ENCODE data around the gene SMAD6. TPM values are rescaled to one million over a fixed set of nuclear protein-coding genes. Genes with fewer than 3 reads are reported as not detected.

Gene SMAD6
- total RNA-seq, 1 experiment from 2014 or later, result 19.9 TPM

- no peak overlapping the region for H3K27ac ChIP-seq (ENCODE audit: low read length)
- H3K9ac ChIP-seq (ENCODE audit: low read length), result peak overlapping the region; percentile 62
- H3K9me2 ChIP-seq (replicated peaks; ENCODE audit: low read length), result no peaks in the 10 kb centered on the region
- ChIA-PET POLR2A (ENCODE audit: unreplicated experiment) (interaction anchor here (0.7 kb wide), 1 partner anchor 150 kb away, joined by 3 read pairs; no protein-coding TSS in a partner anchor), CTCF (interaction anchor here (1.0 kb wide), 1 partner anchor 113 kb away, joined by 3 read pairs; no protein-coding TSS in a partner anchor)
- intact Hi-C loops (cut with micrococcal nuclease), result loop anchor here (5.0 kb wide), 1 partner anchor 152 kb away; no protein-coding TSS in a partner anchor
- peaks cover 12% of the 10 kb centered on the region; the same call in 1 of the 2 replicates for H4K20me1 ChIP-seq (ENCODE audit: low read length)
- peak overlapping the region; percentile 99 for H2AFZ ChIP-seq (ENCODE audit: low read length)
- H3K4me3 ChIP-seq (ENCODE audit: low read length), result peak overlapping the region; percentile 86
- peaks cover 32% of the 10 kb centered on the region for H3K79me2 ChIP-seq (ENCODE audit: low read length)
- TF ChIP-seq EZH2 (IDR thresholded peaks at IDR 0.05; ENCODE audit: low read length, unreplicated experiment), result no peak
- TF ChIP-seq EZH2phosphoT487 (IDR thresholded peaks at IDR 0.05; ENCODE audit: borderline replicate concordance, low read length), result no peak
- no peak for TF ChIP-seq CTCF (conservative IDR thresholded peaks at IDR 0.05; ENCODE audit: low read depth, low read length)
- no TSS peak for BruUV-seq (replicated peaks)
- no peaks in the 10 kb centered on the region for H3F3A ChIP-seq (ENCODE audit: low read length, unreplicated experiment)
- no peaks in the 10 kb centered on the region for H3K36me3 ChIP-seq (ENCODE audit: low read depth, low read length)
- peaks cover 17% of the 10 kb centered on the region for H3K4me1 ChIP-seq (ENCODE audit: insufficient read depth, low read length)
- no peaks in the 10 kb centered on the region for H3K9me3 ChIP-seq (ENCODE audit: low read length)
- H3K27me3 ChIP-seq (ENCODE audit: low read length), result no peaks in the 10 kb centered on the region
- H3K4me2 ChIP-seq (ENCODE audit: low read length), result peak overlapping the region; percentile 100
- ATAC-seq (no peak), DNase-seq (no peak)
These were observed 1.6 kb upstream of the SMAD6 start for GRCh38 chr15:66700412-66700801.

DNA sequence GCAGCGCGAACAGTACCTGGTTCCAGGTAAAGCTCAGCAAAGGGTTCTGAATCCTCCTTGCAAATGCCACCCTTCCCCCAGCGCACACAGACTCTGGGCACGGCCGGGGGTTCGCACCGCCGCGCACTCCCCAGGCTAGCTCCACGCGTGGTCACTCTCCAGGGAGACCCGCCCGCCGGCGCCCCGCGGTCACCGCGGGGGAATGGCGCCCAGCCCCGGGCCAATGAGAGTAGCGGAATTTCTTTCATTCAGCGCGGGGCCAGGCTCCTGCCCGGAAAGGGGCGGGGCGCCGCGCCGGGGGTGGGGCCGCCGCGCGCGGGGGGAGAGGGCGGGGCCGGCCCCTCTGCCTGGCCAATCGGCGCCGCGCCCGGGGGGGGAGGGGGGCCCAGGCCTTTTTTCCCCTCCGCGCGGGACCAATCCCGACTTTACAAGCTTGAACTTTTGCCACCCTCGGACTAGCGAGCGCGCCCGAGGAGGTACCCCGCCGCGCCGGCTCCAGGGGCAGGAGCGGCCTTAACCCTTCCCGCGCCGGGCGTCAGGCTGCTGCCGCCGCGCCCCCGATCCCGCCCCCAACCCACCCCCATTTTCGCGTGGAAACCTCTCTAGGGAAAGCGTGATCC is 1.1 kb upstream of the SMAD6 start:
- POLR2A ChIA-PET (ENCODE audit: unreplicated experiment), result interaction anchor here (0.7 kb wide), 3 partner anchors 37 to 149 kb away, joined by 3 to 7 read pairs (median 4); no protein-coding TSS in a partner anchor
- CTCF ChIA-PET, result interaction anchor here (0.7 to 2.0 kb wide), 3 partner anchors 114 to 1721 kb away, joined by 3 to 5 read pairs (median 4); no protein-coding TSS in a partner anchor
- H3K9ac ChIP-seq (ENCODE audit: low read length), result peak overlapping the region; percentile 62
- DNase-seq (peak; percentile 94), ATAC-seq (peak; percentile 53)
- H3K4me1 ChIP-seq (ENCODE audit: insufficient read depth, low read length), result peaks cover 21% of the 10 kb centered on the region
- peak overlapping the region; percentile 99 for H2AFZ ChIP-seq (ENCODE audit: low read length)
- no peaks in the 10 kb centered on the region for H3K36me3 ChIP-seq (ENCODE audit: low read depth, low read length)
- intact Hi-C loops (cut with micrococcal nuclease), result loop anchor here (1.0 to 5.0 kb wide), 2 partner anchors 30 to 151 kb away; no protein-coding TSS in a partner anchor
- peak overlapping the region; percentile 86 for H3K4me3 ChIP-seq (ENCODE audit: low read length)
- peaks cover 37% of the 10 kb centered on the region for H3K79me2 ChIP-seq (ENCODE audit: low read length)
- no peaks in the 10 kb centered on the region for H3K9me3 ChIP-seq (ENCODE audit: low read length)
- no peaks in the 10 kb centered on the region for H3K9me2 ChIP-seq (replicated peaks; ENCODE audit: low read length)
- TF ChIP-seq EZH2 (IDR thresholded peaks at IDR 0.05; ENCODE audit: low read length, unreplicated experiment) (no peak), EZH2phosphoT487 (IDR thresholded peaks at IDR 0.05; ENCODE audit: borderline replicate concordance, low read length) (no peak), CTCF (conservative IDR thresholded peaks at IDR 0.05; ENCODE audit: low read depth, low read length) (no peak)
- no TSS peak for BruUV-seq (replicated peaks)
- peaks cover 13% of the 10 kb centered on the region; the same call in 1 of the 2 replicates for H4K20me1 ChIP-seq (ENCODE audit: low read length)
- H3K27me3 ChIP-seq (ENCODE audit: low read length), result no peaks in the 10 kb centered on the region
- no peaks in the 10 kb centered on the region for H3F3A ChIP-seq (ENCODE audit: low read length, unreplicated experiment)
- peak overlapping the region; percentile 29; the same call in 1 of the 2 replicates for H3K27ac ChIP-seq (ENCODE audit: low read length)
- H3K4me2 ChIP-seq (ENCODE audit: low read length), result peak overlapping the region; percentile 100
